GM12878 (cell line): ENCODE measurements around the gene MRPS35. TPM values are rescaled to one million over a fixed set of nuclear protein-coding genes. Genes with fewer than 3 reads are reported as not detected.
A peak's percentile ranks its signal among the peaks of the same experiment; 100 is the strongest.

ENCODE experiments used
- BMI1 ChIP-seq: fragments of 450-650 bp; IDR thresholded peaks from 2 replicates; pipeline ENCODE4 v1.6.1; 2016; ENCODE audit warnings: mild to moderate bottlenecking, moderate library complexity, borderline replicate concordance
- ESRRA ChIP-seq: IDR thresholded peaks from 2 replicates; pipeline ENCODE4 v1.6.1; 2012; ENCODE audit warnings: mild to moderate bottlenecking, low read length, improper control_type of control experiment
- HDAC6 ChIP-seq: fragments of 200-600 bp; sonication (generic); IDR thresholded peaks from one replicate; pipeline ENCODE4 v1.8.0; 2017; ENCODE audit warnings: antibody characterized with exemption; ENCODE audit not compliant: unreplicated experiment
- IRF4 ChIP-seq: IDR thresholded peaks from 2 replicates; pipeline ENCODE4 v1.6.1; 2011; ENCODE audit warnings: low read depth, low read length
- MTA3 ChIP-seq: IDR thresholded peaks from 2 replicates; pipeline ENCODE4 v1.6.1; 2012; ENCODE audit warnings: low read length, inconsistent platforms, borderline replicate concordance
- MXI1 ChIP-seq: fragments of 150-350 bp; IDR thresholded peaks from 2 replicates; pipeline ENCODE4 v1.6.1; 2011; ENCODE audit warnings: low read depth, mild to moderate bottlenecking, inconsistent platforms, low read length, improper control_type of control experiment
- MYC ChIP-seq: IDR thresholded peaks from 2 replicates; pipeline ENCODE4 v1.6.1; 2011; ENCODE audit warnings: mild to moderate bottlenecking, low read length, moderate library complexity, inconsistent platforms; ENCODE audit not compliant: insufficient read depth, insufficient replicate concordance, insufficient read length, severe bottlenecking
- NBN ChIP-seq: fragments of 450-650 bp; IDR thresholded peaks from 2 replicates; pipeline ENCODE4 v1.6.1; 2016
- NR2C1 ChIP-seq: fragments of 450-650 bp; IDR thresholded peaks from 2 replicates; pipeline ENCODE4 v1.6.1; 2017; ENCODE audit warnings: antibody characterized with exemption, mild to moderate bottlenecking, moderate library complexity
- PAX5 ChIP-seq: IDR thresholded peaks from 2 replicates; pipeline ENCODE4 v1.6.1; 2011; ENCODE audit warnings: low read depth, low read length, borderline replicate concordance
- SMARCA5 ChIP-seq: fragments of 450-650 bp; IDR thresholded peaks from 2 replicates; pipeline ENCODE4 v1.6.1; 2017; ENCODE audit warnings: mild to moderate bottlenecking
- SPI1 ChIP-seq: IDR thresholded peaks from 2 replicates; pipeline ENCODE4 v1.6.1; 2011; ENCODE audit warnings: low read depth, mild to moderate bottlenecking, low read length, moderate library complexity, borderline replicate concordance; ENCODE audit not compliant: insufficient read depth
- TCF3 ChIP-seq: IDR thresholded peaks from 2 replicates; pipeline ENCODE4 v1.6.1; 2012; ENCODE audit warnings: low read depth, mild to moderate bottlenecking, low read length, borderline replicate concordance; ENCODE audit not compliant: insufficient read depth
- ZNF384 ChIP-seq: IDR thresholded peaks from 2 replicates; pipeline ENCODE4 v1.6.1; 2012; ENCODE audit warnings: low read depth, mild to moderate bottlenecking, low read length, improper control_type of control experiment, borderline replicate concordance
- polyA plus RNA-seq, 11 experiments: library from polyadenylated mRNA; depleted of rRNA in 4 of 11; unstranded in 6 of 11; stranded (reverse) in 5 of 11; fragments of >200 nt; fragmentation: Nextera tagmentation in 4 of 11; fragmentation: Illumina TruSeq in 1 of 11; extraction: Ambion mirVana in 4 of 11; extraction: Trizol in 1 of 11; gene quantifications; 1 replicate in 1 of 11; 2 replicates in 10 of 11; pipeline versions ENCODE4 v1.2.1 to v1.2.3, GENCODE V29; 2011 to 2016; ENCODE audit warnings: inconsistent platforms in 2 of 11, missing spikeins in 2 of 11, low read depth in 1 of 11
- total RNA-seq, 4 experiments: library from RNA; depleted of rRNA in 3 of 4; stranded (reverse); fragments of >200 nt in 3 of 4; fragmentation: Illumina TruSeq in 1 of 4; extraction: Trizol in 1 of 4; gene quantifications; 2 replicates each; pipeline versions ENCODE4 v1.2.1 to v1.2.3, GENCODE V29; 2013 to 2021
- TF ChIP-seq, protein P1 (sequence below): fragments of 450-650 bp; IDR thresholded peaks from 2 replicates; pipeline ENCODE4 v1.6.1; 2018; ENCODE audit warnings: mild to moderate bottlenecking, low read depth, moderate library complexity; ENCODE audit not compliant: partially characterized antibody
- TF ChIP-seq, protein P2 (sequence below), 3 experiments: IDR thresholded peaks in 2 of 3; conservative IDR thresholded peaks in 1 of 3; 2 replicates each; pipeline ENCODE4 v1.5.1; 2011; ENCODE audit warnings: low read depth in 3 of 3, low read length in 3 of 3, mild to moderate bottlenecking in 3 of 3, control low read depth in 2 of 3, moderate library complexity in 2 of 3, inconsistent platforms in 1 of 3, mixed read lengths in 1 of 3; ENCODE audit not compliant: control insufficient read depth in 2 of 3, insufficient read depth in 1 of 3; ENCODE audit errors: extremely low read depth in 1 of 3
- TF ChIP-seq, protein P3 (sequence below): fragments of 450-650 bp; IDR thresholded peaks from 2 replicates; pipeline ENCODE4 v1.6.1; 2017; ENCODE audit warnings: mild to moderate bottlenecking, moderate library complexity

MRPS35 gene
- total and polyA plus RNA-seq, 10 of the 15 experiments (the other 5 are each of a cell fraction or from before 2014, with no cell fraction given), result 45.7 to 111 (median 67.1) TPM

DNA sequence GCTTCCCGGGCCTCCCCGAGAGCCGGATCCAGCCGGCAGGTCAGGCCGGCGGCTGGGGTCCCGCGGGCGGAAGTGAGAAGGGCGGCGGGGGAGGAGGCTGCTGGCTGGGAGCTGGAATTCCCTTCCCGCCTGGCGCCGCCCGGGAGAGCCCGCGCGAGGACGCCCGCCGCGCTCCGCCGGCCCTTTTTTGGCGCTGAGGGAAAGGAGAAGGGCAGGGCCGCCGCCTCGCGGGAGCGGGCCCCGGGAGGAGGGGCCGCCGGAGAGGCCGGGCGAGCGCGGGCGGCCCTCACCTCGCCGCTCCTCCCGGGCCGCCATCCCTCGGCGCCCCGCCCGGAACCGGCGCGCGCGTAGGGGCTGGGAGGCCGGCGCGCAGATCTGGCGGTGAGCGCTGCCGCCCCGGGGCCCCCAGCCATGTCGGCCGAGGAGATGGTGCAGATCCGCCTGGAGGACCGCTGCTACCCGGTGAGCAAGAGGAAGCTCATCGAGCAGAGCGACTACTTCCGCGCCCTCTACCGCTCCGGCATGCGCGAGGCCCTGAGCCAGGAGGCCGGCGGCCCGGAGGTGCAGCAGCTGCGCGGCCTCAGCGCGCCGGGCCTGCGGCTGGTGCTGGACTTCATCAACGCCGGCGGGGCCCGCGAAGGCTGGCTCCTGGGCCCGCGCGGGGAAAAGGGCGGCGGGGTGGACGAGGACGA, 69.4 kb downstream of the MRPS35 start, which contains the start of the genes KLHL42 and MANSC4 (continued):
- 0 out of 2 replicates have a peak, but pooled peaks have one; percentile 43 for TF ChIP-seq SMARCA5
- TF ChIP-seq SPI1, result 0 out of 2 replicates have a peak, but pooled peaks have one; percentile 28
- no peak for TF ChIP-seq ZNF384
- TF ChIP-seq ESRRA, result no peak
- TF ChIP-seq TCF3, result 0 out of 2 replicates have a peak, but pooled peaks have one; percentile 35
- no peak for TF ChIP-seq MTA3
- TF ChIP-seq, protein P1, sequence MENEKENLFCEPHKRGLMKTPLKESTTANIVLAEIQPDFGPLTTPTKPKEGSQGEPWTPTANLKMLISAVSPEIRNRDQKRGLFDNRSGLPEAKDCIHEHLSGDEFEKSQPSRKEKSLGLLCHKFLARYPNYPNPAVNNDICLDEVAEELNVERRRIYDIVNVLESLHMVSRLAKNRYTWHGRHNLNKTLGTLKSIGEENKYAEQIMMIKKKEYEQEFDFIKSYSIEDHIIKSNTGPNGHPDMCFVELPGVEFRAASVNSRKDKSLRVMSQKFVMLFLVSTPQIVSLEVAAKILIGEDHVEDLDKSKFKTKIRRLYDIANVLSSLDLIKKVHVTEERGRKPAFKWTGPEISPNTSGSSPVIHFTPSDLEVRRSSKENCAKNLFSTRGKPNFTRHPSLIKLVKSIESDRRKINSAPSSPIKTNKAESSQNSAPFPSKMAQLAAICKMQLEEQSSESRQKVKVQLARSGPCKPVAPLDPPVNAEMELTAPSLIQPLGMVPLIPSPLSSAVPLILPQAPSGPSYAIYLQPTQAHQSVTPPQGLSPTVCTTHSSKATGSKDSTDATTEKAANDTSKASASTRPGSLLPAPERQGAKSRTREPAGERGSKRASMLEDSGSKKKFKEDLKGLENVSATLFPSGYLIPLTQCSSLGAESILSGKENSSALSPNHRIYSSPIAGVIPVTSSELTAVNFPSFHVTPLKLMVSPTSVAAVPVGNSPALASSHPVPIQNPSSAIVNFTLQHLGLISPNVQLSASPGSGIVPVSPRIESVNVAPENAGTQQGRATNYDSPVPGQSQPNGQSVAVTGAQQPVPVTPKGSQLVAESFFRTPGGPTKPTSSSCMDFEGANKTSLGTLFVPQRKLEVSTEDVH, result no peak
- TF ChIP-seq MXI1, result peak; percentile 23
- TF ChIP-seq, protein P2, sequence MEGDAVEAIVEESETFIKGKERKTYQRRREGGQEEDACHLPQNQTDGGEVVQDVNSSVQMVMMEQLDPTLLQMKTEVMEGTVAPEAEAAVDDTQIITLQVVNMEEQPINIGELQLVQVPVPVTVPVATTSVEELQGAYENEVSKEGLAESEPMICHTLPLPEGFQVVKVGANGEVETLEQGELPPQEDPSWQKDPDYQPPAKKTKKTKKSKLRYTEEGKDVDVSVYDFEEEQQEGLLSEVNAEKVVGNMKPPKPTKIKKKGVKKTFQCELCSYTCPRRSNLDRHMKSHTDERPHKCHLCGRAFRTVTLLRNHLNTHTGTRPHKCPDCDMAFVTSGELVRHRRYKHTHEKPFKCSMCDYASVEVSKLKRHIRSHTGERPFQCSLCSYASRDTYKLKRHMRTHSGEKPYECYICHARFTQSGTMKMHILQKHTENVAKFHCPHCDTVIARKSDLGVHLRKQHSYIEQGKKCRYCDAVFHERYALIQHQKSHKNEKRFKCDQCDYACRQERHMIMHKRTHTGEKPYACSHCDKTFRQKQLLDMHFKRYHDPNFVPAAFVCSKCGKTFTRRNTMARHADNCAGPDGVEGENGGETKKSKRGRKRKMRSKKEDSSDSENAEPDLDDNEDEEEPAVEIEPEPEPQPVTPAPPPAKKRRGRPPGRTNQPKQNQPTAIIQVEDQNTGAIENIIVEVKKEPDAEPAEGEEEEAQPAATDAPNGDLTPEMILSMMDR (IDR thresholded peaks at IDR 0.05 in 2 of 3, conservative IDR thresholded peaks at IDR 0.05 in 1 of 3; ENCODE audit: control insufficient read depth in 2 of 3, extremely low read depth in 1 of 3, insufficient read depth in 1 of 3, low read depth in 3 of 3, low read length in 3 of 3), result peak; percentile 12 to 14 (median 13); a peak in 2 of 6 replicates
- TF ChIP-seq IRF4, result no peak
- TF ChIP-seq MYC, result peak; percentile 41
- no peak for TF ChIP-seq PAX5
- no peak for TF ChIP-seq NR2C1
- TF ChIP-seq, protein P3, sequence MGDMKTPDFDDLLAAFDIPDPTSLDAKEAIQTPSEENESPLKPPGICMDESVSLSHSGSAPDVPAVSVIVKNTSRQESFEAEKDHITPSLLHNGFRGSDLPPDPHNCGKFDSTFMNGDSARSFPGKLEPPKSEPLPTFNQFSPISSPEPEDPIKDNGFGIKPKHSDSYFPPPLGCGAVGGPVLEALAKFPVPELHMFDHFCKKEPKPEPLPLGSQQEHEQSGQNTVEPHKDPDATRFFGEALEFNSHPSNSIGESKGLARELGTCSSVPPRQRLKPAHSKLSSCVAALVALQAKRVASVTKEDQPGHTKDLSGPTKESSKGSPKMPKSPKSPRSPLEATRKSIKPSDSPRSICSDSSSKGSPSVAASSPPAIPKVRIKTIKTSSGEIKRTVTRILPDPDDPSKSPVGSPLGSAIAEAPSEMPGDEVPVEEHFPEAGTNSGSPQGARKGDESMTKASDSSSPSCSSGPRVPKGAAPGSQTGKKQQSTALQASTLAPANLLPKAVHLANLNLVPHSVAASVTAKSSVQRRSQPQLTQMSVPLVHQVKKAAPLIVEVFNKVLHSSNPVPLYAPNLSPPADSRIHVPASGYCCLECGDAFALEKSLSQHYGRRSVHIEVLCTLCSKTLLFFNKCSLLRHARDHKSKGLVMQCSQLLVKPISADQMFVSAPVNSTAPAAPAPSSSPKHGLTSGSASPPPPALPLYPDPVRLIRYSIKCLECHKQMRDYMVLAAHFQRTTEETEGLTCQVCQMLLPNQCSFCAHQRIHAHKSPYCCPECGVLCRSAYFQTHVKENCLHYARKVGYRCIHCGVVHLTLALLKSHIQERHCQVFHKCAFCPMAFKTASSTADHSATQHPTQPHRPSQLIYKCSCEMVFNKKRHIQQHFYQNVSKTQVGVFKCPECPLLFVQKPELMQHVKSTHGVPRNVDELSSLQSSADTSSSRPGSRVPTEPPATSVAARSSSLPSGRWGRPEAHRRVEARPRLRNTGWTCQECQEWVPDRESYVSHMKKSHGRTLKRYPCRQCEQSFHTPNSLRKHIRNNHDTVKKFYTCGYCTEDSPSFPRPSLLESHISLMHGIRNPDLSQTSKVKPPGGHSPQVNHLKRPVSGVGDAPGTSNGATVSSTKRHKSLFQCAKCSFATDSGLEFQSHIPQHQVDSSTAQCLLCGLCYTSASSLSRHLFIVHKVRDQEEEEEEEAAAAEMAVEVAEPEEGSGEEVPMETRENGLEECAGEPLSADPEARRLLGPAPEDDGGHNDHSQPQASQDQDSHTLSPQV, result no peak
- TF ChIP-seq BMI1, result no peak
- TF ChIP-seq HDAC6, result peak; percentile 66
- TF ChIP-seq NBN, result no peak
